Transverse colon (tissue), 4 donors: ENCODE data around the gene ACVR1.

Experiments used
- POLR2AphosphoS5 ChIP-seq, 3 donors: sonication (generic); formaldehyde crosslinking; IDR thresholded peaks; one replicate each; pipeline ENCODE4 v1.6.1; 2016; ENCODE audit warnings: antibody characterized with exemption in 3 of 3
- TF ChIP-seq, protein P1 (sequence below), 5 experiments: fragments of 200-600 bp in 3 of 5; fragments of 450-650 bp in 2 of 5; sonication (generic) in 3 of 5; IDR thresholded peaks; 1 replicate in 2 of 5; 2 replicates in 3 of 5; pipeline ENCODE4 v1.5.1; 2016 to 2017; ENCODE audit warnings: antibody characterized with exemption in 5 of 5, inconsistent platforms in 3 of 5, mild to moderate bottlenecking in 2 of 5, moderate library complexity in 1 of 5

DNA sequence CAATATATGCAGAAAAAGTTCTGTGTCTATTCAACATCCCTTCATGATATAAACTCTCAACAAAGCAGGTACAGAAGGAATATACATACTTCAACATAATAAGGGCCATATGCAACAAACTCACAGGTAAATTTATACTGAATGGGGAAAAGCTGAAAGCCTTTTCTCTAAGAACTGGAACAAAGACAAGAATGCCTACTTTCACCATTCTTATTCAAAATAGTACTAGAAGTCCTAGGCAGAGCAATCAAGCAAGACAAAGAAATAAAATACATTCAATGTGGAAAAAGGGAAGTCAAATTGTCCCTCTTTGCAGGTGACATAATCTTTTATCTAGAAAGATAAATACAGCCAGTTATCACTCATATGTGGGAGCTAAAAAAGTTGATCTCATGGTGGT, 116.3 kb downstream of the ACVR1 start:
- TF ChIP-seq, protein P1, sequence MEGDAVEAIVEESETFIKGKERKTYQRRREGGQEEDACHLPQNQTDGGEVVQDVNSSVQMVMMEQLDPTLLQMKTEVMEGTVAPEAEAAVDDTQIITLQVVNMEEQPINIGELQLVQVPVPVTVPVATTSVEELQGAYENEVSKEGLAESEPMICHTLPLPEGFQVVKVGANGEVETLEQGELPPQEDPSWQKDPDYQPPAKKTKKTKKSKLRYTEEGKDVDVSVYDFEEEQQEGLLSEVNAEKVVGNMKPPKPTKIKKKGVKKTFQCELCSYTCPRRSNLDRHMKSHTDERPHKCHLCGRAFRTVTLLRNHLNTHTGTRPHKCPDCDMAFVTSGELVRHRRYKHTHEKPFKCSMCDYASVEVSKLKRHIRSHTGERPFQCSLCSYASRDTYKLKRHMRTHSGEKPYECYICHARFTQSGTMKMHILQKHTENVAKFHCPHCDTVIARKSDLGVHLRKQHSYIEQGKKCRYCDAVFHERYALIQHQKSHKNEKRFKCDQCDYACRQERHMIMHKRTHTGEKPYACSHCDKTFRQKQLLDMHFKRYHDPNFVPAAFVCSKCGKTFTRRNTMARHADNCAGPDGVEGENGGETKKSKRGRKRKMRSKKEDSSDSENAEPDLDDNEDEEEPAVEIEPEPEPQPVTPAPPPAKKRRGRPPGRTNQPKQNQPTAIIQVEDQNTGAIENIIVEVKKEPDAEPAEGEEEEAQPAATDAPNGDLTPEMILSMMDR (IDR thresholded peaks at IDR 0.05): no peak
- no peak for TF ChIP-seq POLR2AphosphoS5 (IDR thresholded peaks at IDR 0.05)
